Measurements from ENCODE around the gene GRIK4. TPM values are rescaled to one million over a fixed set of nuclear protein-coding genes. Genes with fewer than 3 reads are reported as not detected.

The GRIK4 gene
- total RNA-seq, 2 experiments from 2014 or later, result 0.06 TPM; not detected in 1

- Histone ChIP-seq H3K4me3 (ENCODE audit: low read depth, low read length, poor library complexity, severe bottlenecking) (no peak overlapping the region), H3K9me3 (ENCODE audit: low read length) (no peaks in the 10 kb centered on the region), H4K20me1 (ENCODE audit: insufficient read depth, low read length) (no peaks in the 10 kb centered on the region), H3K27ac (ENCODE audit: low read depth, low read length, poor library complexity, severe bottlenecking) (no peak overlapping the region), H3K79me2 (ENCODE audit: insufficient read depth, low read depth, low read length) (no peaks in the 10 kb centered on the region), H3K4me2 (ENCODE audit: low read length) (no peak overlapping the region), H3K36me3 (ENCODE audit: insufficient read depth, low read length) (no peaks in the 10 kb centered on the region), H3K4me1 (ENCODE audit: insufficient read depth, low read length, poor library complexity, severe bottlenecking) (peaks cover 12% of the 10 kb centered on the region), H3K9me2 (ENCODE audit: insufficient read depth, low read length) (no peaks in the 10 kb centered on the region), H2AFZ (ENCODE audit: low read length) (no peak overlapping the region)
- no peak for DNase-seq (ENCODE audit: low spot score)
- TF ChIP-seq EZH2phosphoT487 (IDR thresholded peaks at IDR 0.05; ENCODE audit: borderline replicate concordance, low read depth, low read length), result no peak
- TF ChIP-seq CTCF (conservative IDR thresholded peaks at IDR 0.05; ENCODE audit: low read length), result no peak
- ChIA-PET POLR2A (interaction anchor here (0.8 to 1.8 kb wide), 2 partner anchors 8 to 15 kb away, joined by 3 to 5 read pairs; no protein-coding TSS in a partner anchor), CTCF (ENCODE audit: unreplicated experiment) (interaction anchor here (1.0 kb wide), 1 partner anchor 88 kb away, joined by 4 read pairs; no protein-coding TSS in a partner anchor)
- intact Hi-C loops (cut with micrococcal nuclease; ENCODE audit: unreplicated experiment), result no loop called here
- BruUV-seq (replicated peaks), result no TSS peak
Observed at GRCh38 chr11:120842195-120842594, 330.6 kb downstream of the GRIK4 start.

GRCh38 chr11:120853435-120853834 lies 341.9 kb downstream of the GRIK4 start:
- Histone ChIP-seq H3K27ac (ENCODE audit: low read depth, low read length, poor library complexity, severe bottlenecking) (no peak overlapping the region), H4K20me1 (ENCODE audit: insufficient read depth, low read length) (no peaks in the 10 kb centered on the region), H3K9me3 (ENCODE audit: low read length) (no peaks in the 10 kb centered on the region), H2AFZ (ENCODE audit: low read length) (no peak overlapping the region), H3K79me2 (ENCODE audit: insufficient read depth, low read depth, low read length) (no peaks in the 10 kb centered on the region), H3K9me2 (ENCODE audit: insufficient read depth, low read length) (no peaks in the 10 kb centered on the region), H3K4me3 (ENCODE audit: low read depth, low read length, poor library complexity, severe bottlenecking) (no peak overlapping the region), H3K36me3 (ENCODE audit: insufficient read depth, low read length) (no peaks in the 10 kb centered on the region), H3K4me1 (ENCODE audit: insufficient read depth, low read length, poor library complexity, severe bottlenecking) (no peaks in the 10 kb centered on the region), H3K4me2 (ENCODE audit: low read length) (no peak overlapping the region)
- no TSS peak for BruUV-seq (replicated peaks)
- intact Hi-C loops (cut with micrococcal nuclease; ENCODE audit: unreplicated experiment), result no loop called here
- CTCF ChIA-PET (ENCODE audit: unreplicated experiment), result no interaction called here
- DNase-seq (ENCODE audit: low spot score), result no peak
- POLR2A ChIA-PET, result no interaction called here
- TF ChIP-seq EZH2phosphoT487 (IDR thresholded peaks at IDR 0.05; ENCODE audit: borderline replicate concordance, low read depth, low read length) (no peak), CTCF (conservative IDR thresholded peaks at IDR 0.05; ENCODE audit: low read length) (no peak)

GRCh38 chr11:120854988-120855387 lies 343.4 kb downstream of the GRIK4 start:
- Histone ChIP-seq H2AFZ (ENCODE audit: low read length) (no peak overlapping the region), H4K20me1 (ENCODE audit: insufficient read depth, low read length) (no peaks in the 10 kb centered on the region), H3K79me2 (ENCODE audit: insufficient read depth, low read depth, low read length) (no peaks in the 10 kb centered on the region), H3K36me3 (ENCODE audit: insufficient read depth, low read length) (no peaks in the 10 kb centered on the region), H3K27ac (ENCODE audit: low read depth, low read length, poor library complexity, severe bottlenecking) (no peak overlapping the region), H3K9me3 (ENCODE audit: low read length) (no peaks in the 10 kb centered on the region), H3K4me2 (ENCODE audit: low read length) (no peak overlapping the region), H3K9me2 (ENCODE audit: insufficient read depth, low read length) (no peaks in the 10 kb centered on the region), H3K4me3 (ENCODE audit: low read depth, low read length, poor library complexity, severe bottlenecking) (no peak overlapping the region), H3K4me1 (ENCODE audit: insufficient read depth, low read length, poor library complexity, severe bottlenecking) (no peaks in the 10 kb centered on the region)
- DNase-seq (ENCODE audit: low spot score), result no peak
- intact Hi-C loops (cut with micrococcal nuclease; ENCODE audit: unreplicated experiment), result no loop called here
- ChIA-PET CTCF (ENCODE audit: unreplicated experiment) (no interaction called here), POLR2A (interaction anchor here (0.9 kb wide), 1 partner anchor 70 kb away, joined by 3 read pairs; no protein-coding TSS in a partner anchor)
- TF ChIP-seq CTCF (conservative IDR thresholded peaks at IDR 0.05; ENCODE audit: low read length), result no peak
- no peak for TF ChIP-seq EZH2phosphoT487 (IDR thresholded peaks at IDR 0.05; ENCODE audit: borderline replicate concordance, low read depth, low read length)
- BruUV-seq (replicated peaks), result no TSS peak

Data from OCI-LY7 (cell line).